Neural cell (in vitro differentiated cells): Measurements from ENCODE around the gene HHATL.

ENCODE experiments used
- CTCF ChIP-seq: fragments of 450-650 bp; IDR thresholded peaks from 2 replicates; pipeline ENCODE4 v1.5.1; 2014; ENCODE audit warnings: antibody characterized with exemption, mild to moderate bottlenecking, moderate library complexity; ENCODE audit not compliant: poor library complexity, severe bottlenecking
- EP300 ChIP-seq: fragments of 450-650 bp; conservative IDR thresholded peaks from 2 replicates; pipeline ENCODE4 v1.6.1; 2014; ENCODE audit warnings: antibody characterized with exemption, mild to moderate bottlenecking, moderate library complexity; ENCODE audit not compliant: poor library complexity, severe bottlenecking
- EZH2 ChIP-seq: fragments of 200-600, 300-800 bp; shearing (Covaris generic), sonication (generic); IDR thresholded peaks from 2 replicates; pipeline ENCODE4 v1.6.1; 2014; ENCODE audit warnings: antibody characterized with exemption, low read length, borderline replicate concordance, mild to moderate bottlenecking; ENCODE audit not compliant: insufficient read depth, poor library complexity, severe bottlenecking
- MXI1 ChIP-seq: fragments of 450-650 bp; conservative IDR thresholded peaks from 2 replicates; pipeline ENCODE4 v1.6.1; 2014; ENCODE audit warnings: antibody characterized with exemption, mild to moderate bottlenecking; ENCODE audit not compliant: poor library complexity, severe bottlenecking
- POLR2AphosphoS5 ChIP-seq: IDR thresholded peaks from 2 replicates; pipeline ENCODE4 v1.6.1; 2012
- REST ChIP-seq: IDR thresholded peaks from 2 replicates; pipeline ENCODE4 v1.6.1; 2012; ENCODE audit warnings: borderline replicate concordance
- TAF1 ChIP-seq: IDR thresholded peaks from 2 replicates; pipeline ENCODE4 v1.6.1; 2012; ENCODE audit warnings: low read depth

- TF ChIP-seq CTCF (no peak), EP300 (no peak), EZH2 (no peak), MXI1 (no peak), POLR2AphosphoS5 (no peak), TAF1 (no peak), REST (no peak)
Observed at GRCh38 chr3:42711491-42712343, 9.1 kb upstream of the HHATL start.
